CD4-positive, alpha-beta T cell treated with Interleukin-4 for 1 hour (primary cell): ENCODE data around the gene ZNF865.

Source experiments
- DNase-seq, 2 donors: peaks; one replicate each; pipeline ENCODE4 v3.0.0-alpha.2; 2020 to 2022

The ZNF865 gene

DNA sequence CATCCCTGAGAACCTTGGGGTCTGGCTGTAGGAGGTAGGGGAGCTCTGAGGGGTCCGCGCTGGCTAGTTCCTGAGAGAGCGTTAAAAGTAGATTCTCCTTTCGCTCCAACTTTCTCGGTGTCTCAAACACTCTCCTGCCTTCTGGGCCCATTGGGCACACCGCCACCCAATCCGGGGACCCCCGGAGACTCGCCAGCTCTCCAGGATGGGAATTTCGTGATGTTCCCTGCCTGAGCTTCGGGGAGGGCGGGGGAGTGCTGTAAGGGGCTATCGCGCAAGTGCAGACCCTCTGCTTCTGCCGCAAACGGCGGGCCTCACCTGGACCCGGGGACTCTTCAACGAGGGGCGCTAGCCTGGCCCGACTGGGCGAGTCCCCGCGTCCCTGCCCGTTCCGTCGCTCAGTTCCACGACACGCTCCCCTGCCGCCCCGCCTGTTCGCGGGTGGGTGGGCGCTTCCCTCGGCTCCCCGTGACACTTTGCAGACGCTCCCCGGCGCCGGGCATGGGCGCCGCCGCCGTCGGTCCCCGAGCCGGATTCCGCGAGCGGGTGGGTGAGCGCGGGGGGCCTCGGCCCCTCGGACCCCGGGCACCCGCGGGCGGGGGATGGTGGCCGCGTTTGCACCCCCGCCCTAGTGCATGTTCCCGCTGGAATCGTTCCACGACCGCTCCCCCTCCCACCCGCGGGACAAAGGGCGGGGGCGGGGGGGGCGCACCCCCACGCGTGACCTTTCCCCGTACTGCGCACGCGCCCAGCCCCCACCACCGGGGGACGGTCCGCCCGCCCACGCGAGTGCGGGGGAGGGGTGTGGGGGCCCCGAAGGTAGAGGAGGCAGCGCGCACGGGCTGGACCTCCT, 42.5 kb downstream of the ZNF865 start, which contains the start of gene CCDC106:
TSS of gene CCDC106 (plus strand) at position 481 of the 853 bp plus-strand sequence. CDS start 835 bp downstream, outside the sequence.
- peak; percentile 37 to 49 for DNase-seq

- DNase-seq, result no peak
These were observed 43.3 kb downstream of the ZNF865 start for GRCh38 chr19:55648585-55649267.

GRCh38 chr19:55649268-55650125, 44.0 kb downstream of the ZNF865 start:
- DNase-seq, result no peak

- DNase-seq, result no peak
These were observed 44.7 kb downstream of the ZNF865 start for GRCh38 chr19:55650126-55650557.

DNA sequence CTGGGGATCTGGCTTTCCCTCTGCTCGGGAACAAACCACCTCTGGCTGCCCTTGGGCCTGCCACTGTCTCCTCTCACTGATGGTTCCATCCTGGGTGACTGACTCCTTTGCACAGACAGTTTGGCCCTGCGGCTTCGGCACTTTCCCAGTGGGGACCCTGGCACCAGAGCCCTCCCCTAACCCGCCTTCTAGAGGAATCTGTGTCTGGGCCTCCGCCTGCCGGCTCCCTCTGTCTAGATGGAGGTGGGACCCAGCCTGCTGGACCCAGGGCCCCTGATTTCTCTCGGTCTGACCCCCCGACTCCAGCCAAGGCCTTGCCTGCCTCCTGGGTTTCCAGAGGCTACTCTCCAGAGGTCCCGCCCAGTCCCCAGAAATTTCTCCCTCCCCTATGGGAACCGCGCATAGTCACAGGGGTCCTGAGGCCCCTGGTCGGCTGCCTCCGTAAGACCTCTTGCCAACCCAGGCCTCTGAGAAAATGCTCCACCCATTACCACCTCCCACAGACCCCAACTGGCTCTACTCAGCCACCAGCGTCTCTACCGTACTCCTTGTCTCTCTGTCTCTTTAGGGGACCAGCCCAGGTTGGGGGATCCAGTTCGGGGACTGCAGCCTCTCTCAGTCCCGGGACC, 45.3 kb downstream of the ZNF865 start:
- DNase-seq, result no peak

GRCh38 chr19:55651236-55651635, 45.8 kb downstream of the ZNF865 start:
- DNase-seq, result no peak

DNA sequence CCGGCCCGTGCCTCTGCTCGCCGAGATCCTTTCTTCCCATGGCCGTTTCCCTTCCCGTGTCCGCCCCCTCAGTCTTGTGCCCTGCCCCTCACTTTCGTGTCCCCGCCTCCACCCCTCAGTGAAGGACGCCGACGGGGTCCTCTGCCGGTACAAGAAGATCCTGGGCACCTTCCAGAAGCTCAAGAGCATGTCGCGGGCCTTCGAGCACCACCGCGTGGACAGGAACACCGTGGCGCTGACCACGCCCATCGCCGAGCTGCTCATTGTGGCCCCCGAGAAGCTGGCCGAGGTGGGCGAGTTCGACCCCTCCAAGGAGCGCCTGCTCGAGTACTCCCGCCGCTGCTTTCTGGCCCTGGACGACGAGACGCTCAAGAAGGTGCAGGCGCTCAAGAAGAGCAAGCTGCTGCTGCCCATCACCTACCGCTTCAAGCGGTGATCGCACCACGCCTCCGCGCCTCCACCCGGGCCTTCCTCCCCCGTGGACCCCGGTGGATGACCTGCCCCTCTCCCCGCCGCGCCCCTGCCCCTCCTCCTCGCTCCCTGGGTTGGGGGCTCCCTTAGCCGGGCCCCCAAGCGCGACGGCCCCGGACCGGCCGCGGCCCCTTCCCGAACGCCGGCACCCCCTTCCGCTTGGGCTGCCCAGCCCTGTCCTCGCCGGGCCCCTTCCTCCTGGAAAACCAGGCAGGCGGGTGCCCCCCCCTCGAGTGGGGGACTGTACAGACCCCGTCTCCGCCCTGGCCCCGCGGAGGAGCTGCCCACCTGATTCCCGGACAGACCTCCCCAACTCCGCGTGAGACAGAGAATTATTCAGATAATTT, 47.1 kb downstream of the ZNF865 start:
- DNase-seq, result no peak

GRCh38 chr19:55653651-55654322, 48.3 kb downstream of the ZNF865 start:
- DNase-seq, result peak; percentile 99 to 100

- DNase-seq, result peak; percentile 100
These were observed 48.9 kb downstream of the ZNF865 start for GRCh38 chr19:55654323-55654867.

GRCh38 chr19:55654868-55655647, 49.6 kb downstream of the ZNF865 start, which contains the start of gene U2AF2:
U2AF2 (plus strand) TSS chr19:55655035; CDS start chr19:55655105, 70 bp downstream.
- peak; percentile 96 to 97 for DNase-seq

GRCh38 chr19:55655648-55656040, 50.2 kb downstream of the ZNF865 start:
- no peak for DNase-seq

GRCh38 chr19:55656552-55656951, 51.1 kb downstream of the ZNF865 start:
- DNase-seq, result no peak

DNA sequence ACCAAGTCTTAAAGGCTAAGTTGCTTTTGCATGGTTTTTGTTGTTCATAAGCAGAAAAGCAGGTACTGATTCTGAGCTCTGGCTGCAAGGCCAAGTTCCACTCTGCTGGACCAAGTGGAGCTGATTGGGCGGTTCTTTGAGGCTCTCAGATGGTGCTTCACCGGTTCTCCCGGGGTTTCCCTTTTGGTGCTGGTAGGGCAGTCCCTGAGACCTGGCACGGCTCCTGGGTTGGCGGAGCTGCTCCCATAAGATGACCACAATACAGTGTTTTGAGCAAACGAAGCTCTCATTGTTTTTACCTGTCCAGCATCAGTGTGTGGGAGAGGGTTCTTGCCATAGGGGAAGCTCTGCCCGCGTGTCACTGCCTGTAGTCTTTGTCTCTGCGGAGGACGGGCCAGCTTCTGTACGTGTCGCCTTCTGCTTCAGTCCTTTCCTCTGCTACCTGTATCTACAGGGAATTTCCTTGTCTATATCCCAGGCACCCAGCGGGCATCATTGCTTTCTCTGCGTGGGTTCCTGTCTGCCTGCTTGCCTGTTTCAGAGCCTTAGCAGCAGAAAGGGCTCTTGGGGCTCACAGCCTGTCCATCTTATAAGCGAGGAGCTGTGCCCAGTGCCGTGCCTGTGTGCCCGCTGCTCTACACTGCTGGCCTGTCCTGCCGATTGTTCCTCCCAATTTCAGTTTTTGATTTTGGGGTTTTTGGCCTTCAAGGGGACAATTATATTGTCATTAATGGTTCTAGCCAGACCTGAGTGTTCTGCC, 51.7 kb downstream of the ZNF865 start:
- peak in 1 of 2 donors; percentile 31 for DNase-seq

- DNase-seq, result no peak
These were observed 53.5 kb downstream of the ZNF865 start for GRCh38 chr19:55658846-55659459.

DNA sequence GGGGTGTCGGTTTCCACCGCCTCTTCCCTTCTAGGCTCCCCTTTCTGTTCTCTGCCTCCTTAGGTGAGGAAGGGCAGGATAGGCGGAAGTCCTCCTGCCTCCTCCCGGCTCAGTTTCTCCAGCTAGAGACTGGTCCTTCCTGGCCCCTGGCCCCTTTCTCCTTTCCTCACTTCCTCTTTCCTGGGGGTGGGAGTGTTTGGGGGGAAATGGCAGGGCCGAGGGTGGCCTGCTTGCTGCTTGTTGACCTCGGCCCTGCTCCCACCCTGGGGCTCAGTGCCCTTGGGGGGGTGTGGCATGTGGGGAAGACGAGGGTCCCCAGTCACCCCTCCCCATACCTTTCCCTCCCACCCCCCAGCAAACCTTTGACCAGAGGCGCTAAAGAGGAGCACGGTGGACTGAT, 54.4 kb downstream of the ZNF865 start:
- DNase-seq, result no peak

- no peak for DNase-seq
These were observed 55.0 kb downstream of the ZNF865 start for GRCh38 chr19:55660404-55660803.

GRCh38 chr19:55660991-55661390, 55.5 kb downstream of the ZNF865 start:
- no peak for DNase-seq

DNA sequence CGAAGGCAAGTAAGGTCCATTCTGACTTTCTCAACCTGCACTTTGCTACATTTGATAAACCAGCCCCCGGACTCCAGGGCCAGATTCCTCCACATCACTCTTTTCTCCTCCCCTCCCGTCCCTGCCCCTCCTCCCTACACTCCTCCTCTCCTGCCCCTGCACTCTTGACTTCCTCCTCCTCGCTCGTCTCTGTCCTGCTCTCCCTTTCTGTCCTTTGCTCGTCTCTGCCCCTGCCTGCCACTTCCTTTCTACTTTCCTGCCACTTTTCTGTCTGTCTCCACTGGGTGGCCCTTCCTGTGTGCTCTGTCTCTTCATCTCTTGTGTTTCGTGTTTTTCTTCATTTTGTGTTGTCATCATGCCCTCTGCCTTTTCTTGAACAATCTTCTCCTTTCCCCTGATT, 56.4 kb downstream of the ZNF865 start:
- DNase-seq, result no peak
